Measurements from ENCODE around the gene MYT1. TPM values are rescaled to one million over a fixed set of nuclear protein-coding genes. Genes with fewer than 3 reads are reported as not detected.

The MYT1 gene
- polyA plus RNA-seq, 1 donor from 2014 or later = 35.8 TPM

- Histone ChIP-seq H3K27me3 (ENCODE audit: insufficient read depth, low read depth, low read length) (no peaks in the 10 kb centered on the region), H2AFZ (ENCODE audit: low read depth, low read length) (no peak overlapping the region), H3K4me3 (ENCODE audit: low read length) (peak overlapping the region; percentile 55), H3K9me2 (ENCODE audit: insufficient read depth, low read length) (no peaks in the 10 kb centered on the region), H3K27ac (ENCODE audit: low read length) (peak overlapping the region; percentile 99), H3K9me3 (ENCODE audit: low read length) (no peaks in the 10 kb centered on the region), H3K79me2 (replicated peaks; ENCODE audit: insufficient read depth, low read length) (peaks cover 93% of the 10 kb centered on the region), H3F3A (ENCODE audit: insufficient read depth, low read length, poor library complexity, severe bottlenecking) (peaks cover 11% of the 10 kb centered on the region), H4K20me1 (ENCODE audit: insufficient read depth) (no peaks in the 10 kb centered on the region), H3K4me2 (ENCODE audit: low read length) (peak overlapping the region; percentile 69), H3K36me3 (ENCODE audit: insufficient read depth, low read length) (peaks cover 5% of the 10 kb centered on the region), H3K9ac (ENCODE audit: low read length) (peak overlapping the region; percentile 71)
- TF ChIP-seq EP300 (conservative IDR thresholded peaks at IDR 0.05; ENCODE audit: poor library complexity, severe bottlenecking) = no peak
- no peak for TF ChIP-seq RAD21 (conservative IDR thresholded peaks at IDR 0.05)
- TF ChIP-seq REST (IDR thresholded peaks at IDR 0.05; ENCODE audit: borderline replicate concordance) = no peak
Measured at GRCh38 chr20:64189530-64189966, 25.3 kb downstream of the MYT1 start.

- peak overlapping the region; percentile 69 for H3K4me2 ChIP-seq (ENCODE audit: low read length)
- no peaks in the 10 kb centered on the region for H3K9me2 ChIP-seq (ENCODE audit: insufficient read depth, low read length)
- H3K36me3 ChIP-seq (ENCODE audit: insufficient read depth, low read length) = peaks cover 5% of the 10 kb centered on the region
- H3F3A ChIP-seq (ENCODE audit: insufficient read depth, low read length, poor library complexity, severe bottlenecking) = peaks cover 11% of the 10 kb centered on the region
- TF ChIP-seq EP300 (conservative IDR thresholded peaks at IDR 0.05; ENCODE audit: poor library complexity, severe bottlenecking) = no peak
- no peak for TF ChIP-seq CTCF (IDR thresholded peaks at IDR 0.05; ENCODE audit: poor library complexity, severe bottlenecking)
- no peak for TF ChIP-seq TAF1 (IDR thresholded peaks at IDR 0.05; ENCODE audit: low read depth)
- no peak for TF ChIP-seq EZH2 (IDR thresholded peaks at IDR 0.05; ENCODE audit: borderline replicate concordance, insufficient read depth, low read length, poor library complexity, severe bottlenecking)
- TF ChIP-seq REST (IDR thresholded peaks at IDR 0.05; ENCODE audit: borderline replicate concordance) = no peak
- TF ChIP-seq SMC3 (conservative IDR thresholded peaks at IDR 0.05; ENCODE audit: poor library complexity) = no peak
- TF ChIP-seq MXI1 (conservative IDR thresholded peaks at IDR 0.05; ENCODE audit: poor library complexity, severe bottlenecking) = no peak
- TF ChIP-seq POLR2AphosphoS5 (IDR thresholded peaks at IDR 0.05) = no peak
- TF ChIP-seq RAD21 (conservative IDR thresholded peaks at IDR 0.05) = no peak
- H3K79me2 ChIP-seq (replicated peaks; ENCODE audit: insufficient read depth, low read length) = peaks cover 93% of the 10 kb centered on the region
- H2AFZ ChIP-seq (ENCODE audit: low read depth, low read length) = no peak overlapping the region
- H3K9me3 ChIP-seq (ENCODE audit: low read length) = no peaks in the 10 kb centered on the region
- H3K4me3 ChIP-seq (ENCODE audit: low read length) = peak overlapping the region; percentile 55
- peak overlapping the region; percentile 99 for H3K27ac ChIP-seq (ENCODE audit: low read length)
- peak overlapping the region; percentile 71 for H3K9ac ChIP-seq (ENCODE audit: low read length)
- no peaks in the 10 kb centered on the region for H3K27me3 ChIP-seq (ENCODE audit: insufficient read depth, low read depth, low read length)
- no peaks in the 10 kb centered on the region for H4K20me1 ChIP-seq (ENCODE audit: insufficient read depth)
Measured at GRCh38 chr20:64189986-64190385, 25.7 kb downstream of the MYT1 start.

Measured in neural cell (in vitro differentiated cells).